Measurements from ENCODE around the gene SCYGR1. TPM values are rescaled to one million over a fixed set of nuclear protein-coding genes. Genes with fewer than 3 reads are reported as not detected.

Gene SCYGR1
- total RNA-seq, 4 donors from 2014 or later = not detected

- WGBS = 84% methylated on average over 5 of the region's 5 CpGs
- no peak for DNase-seq (ENCODE audit: extremely low spot score)
- TF ChIP-seq CTCF (IDR thresholded peaks at IDR 0.05) = no peak
- no peak for TF ChIP-seq POLR2A (IDR thresholded peaks at IDR 0.05; ENCODE audit: low read depth)
- no peak for TF ChIP-seq EP300 (IDR thresholded peaks at IDR 0.05)
- TF ChIP-seq POLR2AphosphoS5 (IDR thresholded peaks at IDR 0.05) = no peak
- Histone ChIP-seq H3K27ac (replicated peaks in 1 of 4) (no peak overlapping the region), H3K4me1 (no peaks in the 10 kb centered on the region), H3K9me3 (no peaks in the 10 kb centered on the region), H3K27me3 (no peaks in the 10 kb centered on the region), H3K36me3 (peaks cover 34 to 64% (median 47%) of the 10 kb centered on the region in 4 donors), H3K4me3 (no peak overlapping the region)
- intact Hi-C loops (cut with DNase I) = no loop called here
These were observed 27.4 kb downstream of the SCYGR1 start for GRCh38 chr2:227360351-227360750.

- Histone ChIP-seq H3K36me3 (peaks cover 14 to 60% (median 39%) of the 10 kb centered on the region in 4 donors), H3K27ac (replicated peaks in 1 of 4) (no peak overlapping the region), H3K9me3 (no peaks in the 10 kb centered on the region), H3K27me3 (no peaks in the 10 kb centered on the region), H3K4me3 (no peak overlapping the region), H3K4me1 (no peaks in the 10 kb centered on the region)
- intact Hi-C loops (cut with DNase I) = no loop called here
- DNase-seq (ENCODE audit: extremely low spot score) = no peak
- 59% methylated on average over 4 of the region's 4 CpGs for WGBS
- TF ChIP-seq POLR2A (IDR thresholded peaks at IDR 0.05; ENCODE audit: low read depth) (no peak), POLR2AphosphoS5 (IDR thresholded peaks at IDR 0.05) (no peak), CTCF (IDR thresholded peaks at IDR 0.05) (no peak), EP300 (IDR thresholded peaks at IDR 0.05) (no peak)
These were observed 36.1 kb downstream of the SCYGR1 start for GRCh38 chr2:227351639-227352038.

- peaks cover 4 to 54% (median 29%) of the 10 kb centered on the region in 4 donors for H3K36me3 ChIP-seq
- no peaks in the 10 kb centered on the region for H3K9me3 ChIP-seq
- DNase-seq (ENCODE audit: extremely low spot score) = no peak
- no peak overlapping the region for H3K27ac ChIP-seq (replicated peaks in 1 of 4)
- H3K4me3 ChIP-seq = no peak overlapping the region
- no peaks in the 10 kb centered on the region for H3K27me3 ChIP-seq
- TF ChIP-seq EP300 (IDR thresholded peaks at IDR 0.05) = no peak
- no peak for TF ChIP-seq POLR2A (IDR thresholded peaks at IDR 0.05; ENCODE audit: low read depth)
- TF ChIP-seq POLR2AphosphoS5 (IDR thresholded peaks at IDR 0.05) = no peak
- no peak for TF ChIP-seq CTCF (IDR thresholded peaks at IDR 0.05)
- intact Hi-C loops (cut with DNase I) = no loop called here
- no peaks in the 10 kb centered on the region for H3K4me1 ChIP-seq
- 88% methylated on average over 7 of the region's 7 CpGs for WGBS
These were observed 37.6 kb downstream of the SCYGR1 start for GRCh38 chr2:227349989-227350612.

- H3K27me3 ChIP-seq = no peaks in the 10 kb centered on the region
- H3K9me3 ChIP-seq = no peaks in the 10 kb centered on the region
- no peak overlapping the region for H3K4me3 ChIP-seq
- H3K27ac ChIP-seq (replicated peaks in 1 of 4) = no peak overlapping the region
- TF ChIP-seq EP300 (IDR thresholded peaks at IDR 0.05) (no peak), CTCF (IDR thresholded peaks at IDR 0.05) (no peak), POLR2A (IDR thresholded peaks at IDR 0.05; ENCODE audit: low read depth) (no peak), POLR2AphosphoS5 (IDR thresholded peaks at IDR 0.05) (no peak)
- H3K36me3 ChIP-seq = peaks cover 4 to 59% (median 34%) of the 10 kb centered on the region in 4 donors
- intact Hi-C loops (cut with DNase I) = no loop called here
- no peak for DNase-seq (ENCODE audit: extremely low spot score)
- no peaks in the 10 kb centered on the region for H3K4me1 ChIP-seq
- 67% methylated on average over 2 of the region's 2 CpGs for WGBS
These were observed 39.4 kb downstream of the SCYGR1 start for GRCh38 chr2:227348324-227348723.

GRCh38 chr2:227347117-227347516 is 40.6 kb downstream of the SCYGR1 start:
- Histone ChIP-seq H3K27me3 (no peaks in the 10 kb centered on the region), H3K4me1 (no peaks in the 10 kb centered on the region), H3K36me3 (peaks cover 4 to 61% (median 31%) of the 10 kb centered on the region in 4 donors), H3K27ac (replicated peaks in 1 of 4) (no peak overlapping the region), H3K9me3 (no peaks in the 10 kb centered on the region), H3K4me3 (no peak overlapping the region)
- 85% methylated on average over 7 of the region's 7 CpGs for WGBS
- DNase-seq (ENCODE audit: extremely low spot score) = no peak
- TF ChIP-seq POLR2AphosphoS5 (IDR thresholded peaks at IDR 0.05) = no peak
- no peak for TF ChIP-seq POLR2A (IDR thresholded peaks at IDR 0.05; ENCODE audit: low read depth)
- no peak for TF ChIP-seq EP300 (IDR thresholded peaks at IDR 0.05)
- no peak for TF ChIP-seq CTCF (IDR thresholded peaks at IDR 0.05)
- intact Hi-C loops (cut with DNase I) = no loop called here

All from esophagus muscularis mucosa (tissue), 4 donors.